Measurements from ENCODE around the gene CDK4. TPM values are rescaled to one million over a fixed set of nuclear protein-coding genes. Genes with fewer than 3 reads are reported as not detected.
"Not testable (repeated sequence)": the region's sequence is repeated elsewhere in the genome, so short reads cannot be mapped to it uniquely, and the experiment has no call there.

The CDK4 gene
- total and polyA plus RNA-seq, 8 donors: 80.1 to 269 (median 231) TPM

GRCh38 chr12:57718641-57719528 is 33.2 kb downstream of the CDK4 start:
- intact Hi-C loops (cut with DNase I): no loop called here
- peaks cover 0 to 85% of the 10 kb centered on the region in 2 donors for H3K36me3 ChIP-seq
- ATAC-seq (no peak), DNase-seq (no peak)
- H3K27me3 ChIP-seq: no peaks in the 10 kb centered on the region
- no peak for TF ChIP-seq CTCF (IDR thresholded peaks at IDR 0.05)
- no peaks in the 10 kb centered on the region for H3K9me3 ChIP-seq
- H3K27ac ChIP-seq: no peak overlapping the region
- no peak overlapping the region for H3K4me3 ChIP-seq
- H3K4me1 ChIP-seq: no peaks in the 10 kb centered on the region

- Histone ChIP-seq H3K9me3 (no peaks in the 10 kb centered on the region), H3K27me3 (no peaks in the 10 kb centered on the region), H3K36me3 (peaks cover 0 to 93% of the 10 kb centered on the region in 2 donors), H3K4me3 (no peak overlapping the region), H3K27ac (no peak overlapping the region), H3K4me1 (no peaks in the 10 kb centered on the region)
- no peak for DNase-seq
- TF ChIP-seq CTCF (IDR thresholded peaks at IDR 0.05): no peak
- intact Hi-C loops (cut with DNase I): no loop called here
- ATAC-seq: no peak
Observed at GRCh38 chr12:57717846-57718640, 34.1 kb downstream of the CDK4 start.

GRCh38 chr12:57717131-57717530 is 35.0 kb downstream of the CDK4 start:
- H3K27ac ChIP-seq: no peak overlapping the region
- no peaks in the 10 kb centered on the region for H3K9me3 ChIP-seq
- H3K27me3 ChIP-seq: no peaks in the 10 kb centered on the region
- intact Hi-C loops (cut with DNase I): no loop called here
- no peaks in the 10 kb centered on the region for H3K4me1 ChIP-seq
- no peak for DNase-seq
- no peak for ATAC-seq
- TF ChIP-seq CTCF (IDR thresholded peaks at IDR 0.05): no peak
- H3K36me3 ChIP-seq: peaks cover 0 to 100% of the 10 kb centered on the region in 2 donors
- H3K4me3 ChIP-seq: no peak overlapping the region

GRCh38 chr12:57716305-57716704 is 35.8 kb downstream of the CDK4 start:
- Histone ChIP-seq H3K4me3 (no peak overlapping the region), H3K27ac (no peak overlapping the region), H3K36me3 (peaks cover 0 to 100% of the 10 kb centered on the region in 2 donors), H3K9me3 (no peaks in the 10 kb centered on the region), H3K27me3 (no peaks in the 10 kb centered on the region), H3K4me1 (no peaks in the 10 kb centered on the region)
- intact Hi-C loops (cut with DNase I): no loop called here
- DNase-seq: no peak
- no peak for ATAC-seq
- no peak for TF ChIP-seq CTCF (IDR thresholded peaks at IDR 0.05)

GRCh38 chr12:57715786-57716185 is 36.3 kb downstream of the CDK4 start:
- H3K4me3 ChIP-seq: no peak overlapping the region
- ATAC-seq (no peak), DNase-seq (no peak)
- no peak overlapping the region for H3K27ac ChIP-seq
- H3K27me3 ChIP-seq: no peaks in the 10 kb centered on the region
- no peak for TF ChIP-seq CTCF (IDR thresholded peaks at IDR 0.05)
- H3K4me1 ChIP-seq: no peaks in the 10 kb centered on the region
- intact Hi-C loops (cut with DNase I): no loop called here
- H3K36me3 ChIP-seq: peaks cover 0 to 96% of the 10 kb centered on the region in 2 donors
- H3K9me3 ChIP-seq: no peaks in the 10 kb centered on the region

GRCh38 chr12:57715036-57715748 is 36.9 kb downstream of the CDK4 start:
- H3K27me3 ChIP-seq: not testable (repeated sequence)

More at GRCh38 chr12:57715036-57715748, 36.9 kb downstream of the CDK4 start:
- H3K36me3 ChIP-seq: peaks cover 0 to 93% of the 10 kb centered on the region in 2 donors
- intact Hi-C loops (cut with DNase I); H3K4me1 ChIP-seq; ATAC-seq; H3K4me3 ChIP-seq; H3K9me3 ChIP-seq; H3K27ac ChIP-seq; DNase-seq: not testable (repeated sequence)
